ENCODE results near the gene CREB3. TPM values are rescaled to one million over a fixed set of nuclear protein-coding genes. Genes with fewer than 3 reads are reported as not detected.

CREB3 gene
- total RNA-seq, 1 donor from 2014 or later = 35.9 TPM

GRCh38 chr9:35750256-35750531 is 17.7 kb downstream of the CREB3 start:
- Mint-ChIP-seq H3K27ac (ENCODE audit: unreplicated experiment) (no peak overlapping the region), H3K27me3 (ENCODE audit: low read depth) (no peaks in the 10 kb centered on the region), H3K4me1 (peaks cover 37% of the 10 kb centered on the region)

DNA sequence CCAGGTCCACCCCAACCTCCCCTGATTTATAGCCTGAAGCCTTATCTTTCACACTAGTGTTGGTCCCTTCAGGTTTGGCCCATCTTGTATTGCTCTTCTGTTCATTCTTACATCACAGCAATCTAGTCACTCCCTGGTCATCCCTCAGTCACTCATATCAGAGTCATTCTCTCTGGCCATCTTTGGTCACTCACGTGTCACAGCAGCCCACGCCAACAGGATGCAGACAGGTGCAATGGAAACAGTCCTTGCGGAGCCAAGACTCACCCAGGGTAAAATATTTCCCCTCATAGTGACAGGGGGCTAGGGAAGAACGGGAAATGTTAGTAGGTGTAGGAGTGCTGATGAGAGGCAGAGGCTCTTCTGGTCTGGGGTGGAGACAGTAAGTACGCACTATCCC is 21.0 kb downstream of the CREB3 start:
- TF ChIP-seq, protein P1, sequence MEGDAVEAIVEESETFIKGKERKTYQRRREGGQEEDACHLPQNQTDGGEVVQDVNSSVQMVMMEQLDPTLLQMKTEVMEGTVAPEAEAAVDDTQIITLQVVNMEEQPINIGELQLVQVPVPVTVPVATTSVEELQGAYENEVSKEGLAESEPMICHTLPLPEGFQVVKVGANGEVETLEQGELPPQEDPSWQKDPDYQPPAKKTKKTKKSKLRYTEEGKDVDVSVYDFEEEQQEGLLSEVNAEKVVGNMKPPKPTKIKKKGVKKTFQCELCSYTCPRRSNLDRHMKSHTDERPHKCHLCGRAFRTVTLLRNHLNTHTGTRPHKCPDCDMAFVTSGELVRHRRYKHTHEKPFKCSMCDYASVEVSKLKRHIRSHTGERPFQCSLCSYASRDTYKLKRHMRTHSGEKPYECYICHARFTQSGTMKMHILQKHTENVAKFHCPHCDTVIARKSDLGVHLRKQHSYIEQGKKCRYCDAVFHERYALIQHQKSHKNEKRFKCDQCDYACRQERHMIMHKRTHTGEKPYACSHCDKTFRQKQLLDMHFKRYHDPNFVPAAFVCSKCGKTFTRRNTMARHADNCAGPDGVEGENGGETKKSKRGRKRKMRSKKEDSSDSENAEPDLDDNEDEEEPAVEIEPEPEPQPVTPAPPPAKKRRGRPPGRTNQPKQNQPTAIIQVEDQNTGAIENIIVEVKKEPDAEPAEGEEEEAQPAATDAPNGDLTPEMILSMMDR (conservative IDR thresholded peaks at IDR 0.05) = no peak
- H3K4me1 Mint-ChIP-seq = peaks cover 24% of the 10 kb centered on the region

More at GRCh38 chr9:35750256-35750531, 17.7 kb downstream of the CREB3 start:
- TF ChIP-seq, protein P1 (conservative IDR thresholded peaks at IDR 0.05) = no peak
- Mint-ChIP-seq H3K9me3 (no peaks in the 10 kb centered on the region), H3K36me3 (ENCODE audit: low read depth) (peaks cover 11% of the 10 kb centered on the region), H3K4me3 (peak overlapping the region; percentile 95)
- no peak for DNase-seq (ENCODE audit: low read depth, low spot score)

DNA sequence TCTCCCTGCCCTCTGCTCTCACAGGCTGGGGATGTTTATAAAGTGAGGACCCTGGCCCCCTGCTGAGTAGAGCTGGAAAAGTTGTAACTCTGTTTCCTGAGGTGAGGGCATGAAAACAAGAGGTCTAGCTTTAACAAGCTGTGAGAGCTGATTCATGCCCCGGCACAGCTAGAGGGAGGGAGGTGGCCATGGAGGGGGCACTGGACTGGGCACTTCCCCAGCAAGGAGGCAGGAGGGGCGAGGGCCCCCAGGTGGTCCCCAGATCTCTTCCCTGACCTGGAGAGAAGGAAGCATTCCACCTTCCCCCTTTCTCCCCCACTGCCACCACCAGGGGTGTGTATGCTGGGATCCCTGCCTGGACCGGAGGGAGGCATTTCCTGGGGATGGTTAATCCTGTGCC is 21.8 kb downstream of the CREB3 start, which contains the start of gene MSMP:
Gene MSMP (minus strand): TSS at position 13 of the 400 bp plus-strand sequence. CDS start 147 bp downstream, outside the sequence.
- DNase-seq (ENCODE audit: low read depth, low spot score) = no peak

More for the DNA sequence above, 21.0 kb downstream of the CREB3 start:
- H3K36me3 Mint-ChIP-seq (ENCODE audit: low read depth) = peaks cover 7% of the 10 kb centered on the region
- H3K9me3 Mint-ChIP-seq = no peaks in the 10 kb centered on the region
- no peak for DNase-seq (ENCODE audit: low read depth, low spot score)
- H3K4me3 Mint-ChIP-seq = peak overlapping the region; percentile 69
- no peak overlapping the region for H3K27ac Mint-ChIP-seq (ENCODE audit: unreplicated experiment)
- H3K27me3 Mint-ChIP-seq (ENCODE audit: low read depth) = no peaks in the 10 kb centered on the region

DNA sequence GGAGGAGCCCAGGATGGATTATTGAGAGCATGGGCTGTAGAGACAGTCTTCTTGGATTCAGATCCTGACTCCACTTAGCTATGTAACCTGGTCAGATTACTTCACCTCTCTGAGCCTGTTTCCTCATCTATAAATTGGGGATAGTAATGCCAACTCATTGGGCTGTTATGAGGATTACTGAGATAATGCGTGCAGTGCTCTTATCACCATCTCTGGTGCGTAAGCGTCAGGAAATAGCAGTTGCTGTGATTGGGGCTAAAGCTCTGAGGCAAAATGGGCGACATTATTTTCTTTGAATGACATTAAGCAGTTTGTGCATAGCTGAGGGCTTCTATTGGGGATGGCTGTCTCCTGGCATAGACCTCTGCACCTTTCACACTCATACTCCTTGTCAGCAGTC is 22.6 kb downstream of the CREB3 start:
- DNase-seq (ENCODE audit: low read depth, low spot score) = no peak
- Mint-ChIP-seq H3K9me3 (no peaks in the 10 kb centered on the region), H3K4me3 (peak overlapping the region; percentile 95), H3K4me1 (peaks cover 28% of the 10 kb centered on the region), H3K27ac (ENCODE audit: unreplicated experiment) (no peak overlapping the region), H3K27me3 (ENCODE audit: low read depth) (no peaks in the 10 kb centered on the region), H3K36me3 (ENCODE audit: low read depth) (peaks cover 7% of the 10 kb centered on the region)
- TF ChIP-seq, protein P1 (conservative IDR thresholded peaks at IDR 0.05) = no peak

More for the DNA sequence above, 21.8 kb downstream of the CREB3 start, which contains the start of gene MSMP:
- Mint-ChIP-seq H3K27me3 (ENCODE audit: low read depth) (no peaks in the 10 kb centered on the region), H3K36me3 (ENCODE audit: low read depth) (peaks cover 7% of the 10 kb centered on the region), H3K9me3 (no peaks in the 10 kb centered on the region), H3K4me3 (peak within 1 kb of the TSS; percentile 95), H3K4me1 (peaks cover 30% of the 10 kb centered on the region), H3K27ac (ENCODE audit: unreplicated experiment) (peak within 1 kb of the TSS; percentile 53)
- TF ChIP-seq, protein P1 (conservative IDR thresholded peaks at IDR 0.05) = no peak

DNA sequence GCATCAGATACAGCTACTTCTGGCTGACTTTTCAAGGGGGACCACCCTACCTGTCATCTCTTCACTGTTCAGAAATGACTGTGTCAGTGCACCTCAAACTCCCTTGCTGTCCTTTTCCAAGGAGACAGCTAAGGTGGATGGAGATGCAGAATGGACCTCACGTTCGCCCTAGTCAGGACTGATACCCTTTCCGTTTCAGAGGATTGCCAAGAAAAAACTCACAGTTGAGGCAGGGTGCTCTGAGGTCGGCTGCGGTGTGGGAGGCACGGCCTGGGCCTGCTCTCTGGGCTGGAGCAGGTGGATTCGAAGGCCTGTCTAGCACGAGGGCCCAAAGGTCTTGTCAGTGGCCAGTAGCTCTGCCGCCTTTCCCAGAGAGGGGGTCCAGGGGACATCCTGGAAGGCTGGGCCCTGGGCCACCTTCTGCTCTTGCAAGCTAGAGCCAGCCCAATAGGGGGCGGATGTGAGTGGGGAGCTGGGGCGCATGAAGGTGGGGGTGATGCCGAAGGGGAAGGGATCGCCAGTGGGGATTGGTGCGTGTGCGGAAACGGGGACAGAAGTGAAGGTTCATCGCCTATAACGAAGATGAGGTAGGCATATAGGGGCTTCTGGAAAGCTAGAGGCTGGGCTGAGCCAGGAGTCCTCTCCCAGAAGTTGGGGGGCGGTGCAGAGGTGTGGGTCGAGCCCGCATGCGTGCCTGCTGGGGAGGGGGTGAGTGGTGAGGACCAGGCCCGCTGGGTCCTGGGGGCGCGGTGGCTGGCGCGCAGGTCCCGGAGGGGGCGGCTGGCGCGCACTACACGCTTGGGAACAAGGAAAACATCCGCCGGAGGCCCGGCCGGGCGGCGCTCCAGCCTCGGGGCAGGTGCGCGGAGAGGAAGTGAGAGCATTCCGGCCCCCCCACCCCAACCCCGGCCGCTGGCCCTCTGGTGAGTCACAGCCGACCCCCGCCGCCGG is 24.1 kb downstream of the CREB3 start:
- Mint-ChIP-seq H3K27ac (ENCODE audit: unreplicated experiment) (peak overlapping the region; percentile 91), H3K4me3 (peak overlapping the region; percentile 95), H3K9me3 (no peaks in the 10 kb centered on the region), H3K4me1 (peaks cover 36% of the 10 kb centered on the region), H3K36me3 (ENCODE audit: low read depth) (peaks cover 7% of the 10 kb centered on the region), H3K27me3 (ENCODE audit: low read depth) (no peaks in the 10 kb centered on the region)
- DNase-seq (ENCODE audit: low read depth, low spot score) = peak; percentile 69
- TF ChIP-seq, protein P1 (conservative IDR thresholded peaks at IDR 0.05) = peak; percentile 63
